CD4-positive, alpha-beta T cell treated with Interleukin-4 for 4 hours (primary cell): ENCODE results near the gene GGACT.
"Not testable (repeated sequence)": the region's sequence is repeated elsewhere in the genome, so short reads cannot be mapped to it uniquely, and the experiment has no call there.

ENCODE experiments used
- DNase-seq: peaks from one replicate; pipeline ENCODE4 v3.0.0-alpha.2; 2020

GGACT gene

GRCh38 chr13:100526318-100527000 lies 62.1 kb downstream of the GGACT start:
- no peak for DNase-seq

GRCh38 chr13:100525453-100526317 lies 62.9 kb downstream of the GGACT start:
- DNase-seq: no peak

GRCh38 chr13:100524688-100525087 lies 63.9 kb downstream of the GGACT start:
- DNase-seq: not testable (repeated sequence)

- no peak for DNase-seq
These were observed 64.6 kb downstream of the GGACT start for GRCh38 chr13:100523981-100524386.

DNA sequence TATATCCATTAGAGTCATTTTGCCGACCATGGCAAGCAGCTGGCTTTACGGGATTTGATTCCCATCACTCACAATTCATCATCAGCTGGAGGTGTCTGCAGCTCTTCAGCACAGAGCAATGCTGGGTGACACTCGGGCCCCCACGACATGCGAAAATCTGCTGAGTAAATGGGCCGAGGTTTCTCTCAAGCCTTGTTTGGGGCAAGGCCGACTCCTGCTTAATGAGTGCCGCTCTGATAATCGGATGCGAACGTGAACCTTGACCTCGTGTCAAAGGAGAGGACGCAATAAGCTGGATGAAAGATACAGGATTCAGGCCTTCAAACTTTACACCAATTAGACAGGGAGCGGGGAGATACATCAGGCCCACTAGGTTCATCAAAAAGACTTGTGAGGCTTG lies 65.2 kb downstream of the GGACT start:
- no peak for DNase-seq

DNA sequence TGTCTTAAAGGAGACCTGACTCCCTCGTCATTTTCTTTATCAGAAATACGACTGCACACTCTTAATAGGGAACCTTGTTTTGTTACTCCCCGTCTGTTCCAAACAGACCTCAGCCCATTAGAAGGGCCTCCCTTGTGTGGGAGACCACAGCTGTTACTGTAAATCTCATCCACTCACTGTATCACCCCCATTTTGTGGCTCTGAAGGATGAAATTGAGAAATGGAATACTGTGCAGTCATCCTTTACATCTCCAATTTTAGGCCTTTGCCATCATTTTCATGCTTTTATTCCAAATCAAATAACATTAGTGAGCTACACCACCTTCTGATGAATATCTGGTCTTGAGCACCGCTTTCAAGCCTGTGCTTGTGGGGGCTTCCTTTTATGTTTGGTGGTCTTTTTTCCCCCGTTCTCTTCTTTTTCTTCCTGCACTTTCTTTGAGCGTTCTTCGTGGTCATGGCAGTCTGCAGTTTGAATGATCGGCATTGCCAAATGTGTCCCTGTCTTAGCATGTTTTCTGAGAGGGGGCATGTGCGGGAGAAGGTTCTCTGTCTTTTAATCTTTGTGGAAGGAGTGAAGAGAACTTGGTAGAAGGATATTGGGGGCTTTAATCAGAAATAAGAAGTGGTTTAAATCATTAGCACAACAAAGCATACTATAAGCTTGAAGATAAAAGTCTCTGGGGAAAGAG lies 65.8 kb downstream of the GGACT start:
- no peak for DNase-seq

DNA sequence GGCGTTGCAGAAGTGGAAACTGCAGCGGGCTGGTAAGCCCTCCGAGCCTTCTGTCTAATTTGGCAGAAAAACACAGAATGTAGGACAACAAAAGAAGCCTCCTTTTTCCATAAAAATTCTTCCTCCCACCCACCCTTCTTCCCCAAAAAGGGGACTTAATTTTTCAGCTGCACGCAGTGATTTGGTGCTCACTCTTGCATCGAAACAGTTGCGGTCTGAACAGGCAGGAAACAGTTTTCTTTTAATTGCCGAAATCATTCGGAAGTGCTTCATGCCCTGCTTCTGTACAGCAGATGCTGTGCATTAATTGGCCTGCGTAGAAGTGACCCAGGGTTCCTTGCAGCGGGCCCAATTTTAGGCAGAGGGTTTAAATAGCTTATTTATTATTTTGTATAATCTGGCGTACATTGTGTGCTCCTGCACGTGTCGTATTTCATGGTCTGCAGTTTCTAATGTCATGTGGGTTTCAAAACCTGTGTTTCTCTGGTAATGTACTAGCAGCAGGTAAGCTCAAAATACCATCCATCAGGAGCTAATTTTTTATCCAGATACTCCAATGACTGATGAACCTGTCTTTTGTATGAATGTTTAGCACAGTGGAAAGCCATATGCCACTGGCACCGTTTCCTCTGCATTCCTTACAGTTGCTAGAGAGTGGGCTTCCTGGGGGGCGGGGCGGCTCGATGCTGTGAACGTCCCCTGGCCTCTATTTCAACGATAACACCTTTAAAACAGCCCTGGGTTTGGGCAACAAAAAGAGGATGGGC lies 66.6 kb downstream of the GGACT start:
- DNase-seq: peak; percentile 5

GRCh38 chr13:100520936-100521850 lies 67.4 kb downstream of the GGACT start:
- no peak for DNase-seq

GRCh38 chr13:100519626-100520025 lies 69.0 kb downstream of the GGACT start:
- DNase-seq: no peak

DNA sequence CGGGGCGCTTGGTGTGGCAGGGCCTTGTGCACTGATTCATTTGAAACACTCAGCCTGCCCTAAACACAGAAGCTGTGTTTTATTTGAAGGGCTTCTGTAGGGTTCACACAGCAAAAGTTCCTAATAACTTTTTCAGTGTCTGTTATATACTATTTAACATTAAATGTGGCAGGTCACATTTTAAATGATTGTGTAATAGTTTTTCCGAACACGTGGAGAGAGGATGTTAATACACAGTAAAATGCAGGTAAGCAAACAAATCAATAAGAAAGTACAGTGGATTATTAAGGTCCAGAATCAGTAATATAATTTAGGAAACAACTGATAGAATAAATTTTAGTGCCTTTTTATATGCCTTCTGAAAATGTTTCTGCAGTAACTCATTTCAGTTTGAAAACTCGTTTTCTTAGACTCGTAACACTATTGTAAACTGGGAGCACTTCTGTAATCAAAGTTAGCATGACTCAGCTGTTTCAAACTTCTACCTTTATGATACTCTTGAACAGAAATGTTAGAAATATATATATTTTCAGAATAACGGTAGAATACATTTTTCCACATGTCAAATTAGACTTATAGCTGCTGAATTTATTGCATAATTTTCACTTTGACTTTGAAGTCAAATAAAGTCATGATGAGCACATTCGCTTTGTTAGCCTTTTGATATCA lies 70.1 kb downstream of the GGACT start:
- no peak for DNase-seq

GRCh38 chr13:100517728-100518127 lies 70.9 kb downstream of the GGACT start:
- peak; percentile 11 for DNase-seq

DNA sequence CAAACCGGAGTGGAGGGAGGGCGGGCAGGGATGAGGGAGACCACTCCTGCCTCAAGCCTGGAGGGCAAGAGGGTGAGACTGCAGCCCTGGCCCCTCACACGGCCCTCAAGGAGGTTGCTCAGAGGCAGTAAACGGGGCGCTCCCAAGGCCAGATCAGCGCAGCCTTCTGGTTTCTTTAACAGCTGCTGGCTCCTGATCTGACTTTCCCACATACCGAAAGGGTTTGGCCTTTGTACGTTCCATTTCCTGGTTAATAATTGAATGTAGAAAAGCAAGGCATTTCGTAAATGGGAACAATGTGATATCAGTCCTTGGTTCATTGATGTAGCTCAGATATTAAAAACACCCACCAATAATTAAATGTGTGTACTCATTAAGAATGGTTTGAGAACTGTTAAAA lies 71.5 kb downstream of the GGACT start:
- DNase-seq: no peak

GRCh38 chr13:100515410-100515800 lies 73.2 kb downstream of the GGACT start:
- DNase-seq: no peak

DNA sequence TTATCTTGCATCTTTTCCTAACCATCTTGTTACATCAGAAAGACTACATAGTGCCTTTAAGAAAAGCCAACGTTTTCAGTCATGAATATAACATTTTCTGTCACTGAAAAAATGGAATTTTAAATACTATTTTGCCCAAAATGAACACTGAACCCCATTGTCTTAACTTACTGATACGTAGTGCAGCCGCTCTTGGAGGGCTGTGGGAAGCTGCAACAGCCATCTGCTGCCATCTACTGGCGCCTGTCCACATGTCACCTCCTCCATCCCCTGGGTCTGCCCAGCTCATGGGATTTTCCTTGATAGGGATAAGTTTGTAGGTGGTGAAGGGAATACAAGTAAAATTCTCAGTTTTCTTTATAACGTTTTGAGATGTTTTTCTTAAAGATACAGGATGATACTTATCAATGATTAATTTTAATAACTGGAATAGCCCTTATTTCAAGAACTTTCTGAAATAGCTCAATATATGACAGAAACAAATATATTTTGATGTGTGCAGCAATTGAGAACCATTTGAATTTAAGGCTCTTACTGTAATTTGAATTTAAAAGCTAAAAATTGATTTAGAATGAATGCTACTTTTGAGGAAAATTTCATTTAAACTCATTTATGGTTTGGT lies 73.7 kb downstream of the GGACT start:
- peak; percentile 68 for DNase-seq

DNA sequence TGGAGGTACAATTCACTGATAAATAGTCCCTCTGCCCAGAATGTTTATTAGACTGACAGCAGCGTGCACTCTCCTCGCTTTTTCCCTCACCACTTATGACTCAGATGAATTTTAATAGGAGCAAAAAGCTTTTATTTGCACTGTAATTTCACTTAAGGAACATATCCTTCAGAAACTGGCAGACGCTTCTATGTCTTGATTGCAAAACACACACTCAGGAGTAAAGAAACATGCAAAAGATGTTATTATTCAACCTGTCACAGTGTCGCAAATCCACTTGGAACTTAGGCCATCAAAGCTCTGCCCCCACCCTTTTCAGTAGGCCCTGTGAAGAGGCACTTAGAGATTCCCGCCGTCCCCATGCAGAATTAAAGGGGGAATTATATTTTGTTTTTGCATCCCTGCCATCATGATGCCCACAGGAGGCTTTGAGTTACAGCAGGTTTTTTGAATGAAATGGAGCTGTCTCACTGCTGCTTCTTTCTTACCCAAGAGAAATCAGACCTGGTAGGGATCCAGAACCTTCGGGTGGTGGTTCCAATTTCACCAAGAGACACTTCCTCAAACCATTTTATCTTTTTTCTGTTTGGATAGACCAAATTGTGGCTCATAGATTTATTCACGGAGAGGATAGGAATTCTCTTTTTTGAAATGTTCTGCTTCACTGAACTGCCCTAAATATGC lies 74.5 kb downstream of the GGACT start:
- DNase-seq: no peak

- DNase-seq: no peak
These were observed 75.4 kb downstream of the GGACT start for GRCh38 chr13:100513171-100513570.

- no peak for DNase-seq
These were observed 76.2 kb downstream of the GGACT start for GRCh38 chr13:100512422-100512821.

DNA sequence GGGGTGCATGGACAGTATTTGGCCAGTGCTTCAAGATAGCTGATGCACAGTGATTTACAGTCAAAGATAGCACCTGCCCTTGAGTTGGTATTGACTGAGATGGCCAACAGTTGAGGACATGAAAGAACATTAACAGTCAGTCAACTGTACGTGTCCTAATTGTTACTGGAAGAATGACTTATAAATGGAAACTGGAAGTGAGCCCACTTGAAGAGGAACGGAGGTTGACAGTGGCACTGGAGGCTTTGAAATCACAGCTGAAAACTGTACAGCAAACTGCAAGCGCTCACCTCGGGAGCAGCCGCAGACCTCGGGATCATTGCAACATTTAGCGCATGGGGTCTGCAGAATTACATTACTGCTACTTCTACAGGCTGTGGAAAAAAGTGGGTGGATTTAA lies 77.1 kb downstream of the GGACT start:
- DNase-seq: no peak

DNA sequence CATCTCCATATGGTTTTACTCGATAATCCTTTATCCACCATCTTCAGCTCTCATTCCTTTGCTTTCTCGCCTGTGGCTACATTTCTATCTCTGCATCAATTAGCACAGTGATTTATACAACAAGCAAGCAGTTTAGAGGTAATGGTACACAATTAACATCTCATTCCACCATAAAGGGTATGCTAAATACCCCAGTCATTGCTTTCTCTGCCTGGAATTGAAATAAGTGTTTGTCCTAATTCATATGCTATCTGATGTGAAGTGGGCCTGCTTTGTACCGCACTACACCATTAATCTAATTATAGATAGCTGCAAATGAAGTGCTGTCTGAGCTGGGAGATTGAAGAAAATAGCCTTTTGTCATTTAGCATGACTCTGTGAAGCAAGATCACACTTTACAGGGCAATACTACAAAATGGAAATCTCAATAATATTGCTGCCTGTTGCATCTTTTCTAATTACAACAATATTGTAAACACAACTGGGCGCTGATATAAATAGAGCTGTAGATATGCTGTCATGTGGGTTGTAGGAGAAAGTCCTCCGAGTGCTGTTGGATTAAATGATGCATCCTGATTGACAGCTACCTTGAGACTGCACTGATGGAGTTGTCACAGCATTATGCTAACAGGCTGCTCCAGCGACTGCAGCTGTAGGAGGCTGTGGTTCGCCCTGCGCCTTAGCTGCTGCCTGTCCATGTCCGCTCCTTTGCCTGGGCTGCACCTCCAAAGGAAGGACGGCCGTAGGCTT lies 78.2 kb downstream of the GGACT start:
- no peak for DNase-seq
